HFF-Myc (cell line): ENCODE data around the gene MEIS2.

Source experiments
- DNase-seq: peaks from one replicate; pipeline ENCODE4 v3.0.0-alpha.2; 2011; ENCODE audit warnings: low read depth; ENCODE audit errors: extremely low read depth
- H3K4me3 ChIP-seq: replicated peaks from 2 replicates; pipeline ENCODE4 v1.5.1; 2011; ENCODE audit warnings: low read depth, mild to moderate bottlenecking, control low read depth, low read length
- TF ChIP-seq, protein P1 (sequence below): IDR thresholded peaks from 2 replicates; pipeline ENCODE4 v1.5.1; 2012; ENCODE audit warnings: mild to moderate bottlenecking, low read depth, low read length, control low read depth; ENCODE audit errors: missing control alignments

MEIS2 gene

GRCh38 chr15:36933255-36933990 lies 166.9 kb downstream of the MEIS2 start:
- TF ChIP-seq, protein P1, sequence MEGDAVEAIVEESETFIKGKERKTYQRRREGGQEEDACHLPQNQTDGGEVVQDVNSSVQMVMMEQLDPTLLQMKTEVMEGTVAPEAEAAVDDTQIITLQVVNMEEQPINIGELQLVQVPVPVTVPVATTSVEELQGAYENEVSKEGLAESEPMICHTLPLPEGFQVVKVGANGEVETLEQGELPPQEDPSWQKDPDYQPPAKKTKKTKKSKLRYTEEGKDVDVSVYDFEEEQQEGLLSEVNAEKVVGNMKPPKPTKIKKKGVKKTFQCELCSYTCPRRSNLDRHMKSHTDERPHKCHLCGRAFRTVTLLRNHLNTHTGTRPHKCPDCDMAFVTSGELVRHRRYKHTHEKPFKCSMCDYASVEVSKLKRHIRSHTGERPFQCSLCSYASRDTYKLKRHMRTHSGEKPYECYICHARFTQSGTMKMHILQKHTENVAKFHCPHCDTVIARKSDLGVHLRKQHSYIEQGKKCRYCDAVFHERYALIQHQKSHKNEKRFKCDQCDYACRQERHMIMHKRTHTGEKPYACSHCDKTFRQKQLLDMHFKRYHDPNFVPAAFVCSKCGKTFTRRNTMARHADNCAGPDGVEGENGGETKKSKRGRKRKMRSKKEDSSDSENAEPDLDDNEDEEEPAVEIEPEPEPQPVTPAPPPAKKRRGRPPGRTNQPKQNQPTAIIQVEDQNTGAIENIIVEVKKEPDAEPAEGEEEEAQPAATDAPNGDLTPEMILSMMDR = no peak
- no peak overlapping the region for H3K4me3 ChIP-seq
- DNase-seq = no peak

- DNase-seq = no peak
- no peak overlapping the region for H3K4me3 ChIP-seq
- TF ChIP-seq, protein P1 = no peak
These were observed 168.3 kb downstream of the MEIS2 start for GRCh38 chr15:36932070-36932469.

DNA sequence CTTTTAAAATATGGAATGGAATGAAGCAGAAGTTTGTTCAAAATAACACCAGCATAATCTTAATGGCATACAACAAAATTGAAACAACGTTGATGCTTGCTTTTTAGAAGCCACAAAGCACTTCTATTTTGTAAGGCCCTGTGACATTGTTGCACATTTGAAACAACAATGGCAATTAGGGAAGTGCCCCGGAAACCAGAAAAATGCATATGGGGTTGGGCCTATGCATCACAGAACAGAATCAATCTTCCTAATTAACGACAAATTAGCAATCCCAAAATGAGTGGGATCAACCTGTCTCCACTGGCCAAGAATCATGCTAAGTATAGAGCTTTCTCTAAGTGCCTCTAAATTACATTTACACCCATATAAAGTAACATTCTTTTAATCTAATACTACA lies 168.9 kb downstream of the MEIS2 start:
- TF ChIP-seq, protein P1 = no peak
- H3K4me3 ChIP-seq = no peak overlapping the region
- no peak for DNase-seq

GRCh38 chr15:36926427-36926825 lies 173.9 kb downstream of the MEIS2 start:
- H3K4me3 ChIP-seq = no peak overlapping the region
- TF ChIP-seq, protein P1 = no peak
- no peak for DNase-seq

DNA sequence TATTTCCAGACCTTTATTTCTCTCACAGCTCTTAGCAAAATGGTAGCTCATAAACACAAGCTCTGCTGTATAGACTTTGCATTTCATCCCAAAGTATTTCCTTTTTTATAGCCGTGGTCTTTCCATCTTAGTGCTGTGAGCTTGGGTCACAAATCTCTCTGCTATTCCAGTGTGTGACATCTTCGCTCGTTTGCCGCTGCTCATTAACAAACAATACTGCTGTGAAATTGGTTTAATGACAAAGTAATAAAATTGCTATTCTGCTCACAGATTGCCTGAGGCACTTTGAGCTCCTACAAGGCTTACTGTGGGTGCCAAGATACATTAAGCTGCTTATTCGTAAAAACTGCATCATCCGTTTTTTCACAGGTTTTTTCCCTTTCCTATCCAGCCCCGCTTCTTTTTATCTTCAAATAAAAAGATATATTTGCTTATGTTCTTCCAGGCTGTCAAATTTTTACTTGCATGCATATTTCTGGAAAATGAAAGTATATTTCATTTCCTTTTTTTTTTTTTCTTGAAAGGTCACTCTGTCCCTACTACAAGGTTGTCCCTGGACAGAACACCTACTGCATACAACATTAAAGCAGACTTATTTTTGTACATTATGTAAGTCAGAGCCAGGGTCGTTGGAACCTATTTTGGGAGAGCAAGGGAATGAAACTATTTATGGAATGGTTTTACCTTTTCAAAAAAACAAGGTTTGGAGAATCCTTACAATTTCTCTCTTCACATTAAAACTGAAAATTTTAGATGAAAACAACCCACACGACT lies 174.5 kb downstream of the MEIS2 start:
- TF ChIP-seq, protein P1 = no peak
- DNase-seq = no peak
- no peak overlapping the region for H3K4me3 ChIP-seq

DNA sequence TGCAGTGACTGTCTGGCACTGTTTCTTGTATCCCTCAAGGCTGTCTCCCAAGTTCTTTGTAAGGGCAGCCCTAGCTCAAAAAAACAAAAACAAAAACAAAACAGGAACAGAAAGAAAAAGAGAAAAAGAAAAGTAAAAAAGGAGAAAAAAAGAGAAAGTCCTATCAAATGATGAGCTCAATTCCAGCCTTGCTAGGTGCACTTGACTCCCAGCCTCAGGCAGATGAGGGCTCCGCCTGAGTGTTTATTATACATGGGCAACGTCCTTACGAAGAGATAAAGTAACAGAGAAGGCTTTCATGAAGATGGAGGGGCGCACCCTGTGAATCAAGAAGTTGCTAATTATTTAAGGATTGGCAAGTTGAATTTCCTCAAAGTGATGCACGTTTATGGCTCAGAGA lies 175.3 kb downstream of the MEIS2 start:
- H3K4me3 ChIP-seq = no peak overlapping the region
- no peak for DNase-seq
- TF ChIP-seq, protein P1 = no peak
